BLaER1 treated with 17β-estradiol and CSF1 and Interleukin-3, amounts not matched to agents 10 nM and 100 nM (cell line): ENCODE results near the gene MTUS2.

Experiments
- H3K27ac ChIP-seq, 11 experiments: shearing (Covaris generic); formaldehyde crosslinking; 2 replicates each; pipeline ENCODE4 v1.8.1; 2022
- H3K27me3 ChIP-seq, 11 experiments: shearing (Covaris generic); formaldehyde crosslinking; 2 replicates each; pipeline ENCODE4 v1.8.1; 2022
- H3K36me3 ChIP-seq, 11 experiments: shearing (Covaris generic); formaldehyde crosslinking; 2 replicates each; pipeline ENCODE4 v1.8.1; 2022
- H3K4me1 ChIP-seq, 10 experiments: shearing (Covaris generic); formaldehyde crosslinking; 2 replicates each; pipeline ENCODE4 v1.8.1; 2022
- H3K4me2 ChIP-seq, 11 experiments: shearing (Covaris generic); formaldehyde crosslinking; 2 replicates each; pipeline ENCODE4 v1.8.1; 2022
- H3K4me3 ChIP-seq, 10 experiments: shearing (Covaris generic); formaldehyde crosslinking; 2 replicates each; pipeline ENCODE4 v1.8.1; 2022
- H3K9ac ChIP-seq, 11 experiments: shearing (Covaris generic); formaldehyde crosslinking; 2 replicates each; pipeline ENCODE4 v1.8.1; 2022
- H3K9me3 ChIP-seq, 11 experiments: shearing (Covaris generic); formaldehyde crosslinking; replicated peaks in 1 of 11; 2 replicates each; pipeline ENCODE4 v1.8.1; 2022
- H4K20me1 ChIP-seq, 11 experiments: shearing (Covaris generic); formaldehyde crosslinking; 2 replicates each; pipeline ENCODE4 v1.8.1; 2022
- Cebpa-rat ChIP-seq, 11 experiments: shearing (Covaris generic); IDR thresholded peaks; 2 replicates each; pipeline ENCODE4 v1.8.1; 2022

MTUS2 gene

GRCh38 chr13:29164116-29164515 is 344.0 kb downstream of the MTUS2 start:
- peaks cover 0 to 43% (median 12%) of the 10 kb centered on the region in 10 experiments; a peak in 11 of 20 replicates for H3K4me1 ChIP-seq
- H3K9me3 ChIP-seq = no peaks in the 10 kb centered on the region
- no peak overlapping the region for H3K27ac ChIP-seq
- H3K36me3 ChIP-seq = no peaks in the 10 kb centered on the region
- no peak overlapping the region for H3K9ac ChIP-seq
- H3K4me3 ChIP-seq = no peak overlapping the region
- H4K20me1 ChIP-seq = no peaks in the 10 kb centered on the region
- peak overlapping the region in 2 of 11 experiments; percentile 2 to 5; a peak in 1 of 22 replicates for H3K4me2 ChIP-seq
- TF ChIP-seq Cebpa-rat (IDR thresholded peaks at IDR 0.05) = no peak
- no peaks in the 10 kb centered on the region for H3K27me3 ChIP-seq

- Histone ChIP-seq H3K27ac (peak overlapping the region in 2 of 11 experiments; percentile 9 to 53; a peak in 2 of 22 replicates), H3K4me1 (peaks cover 0 to 47% (median 12%) of the 10 kb centered on the region in 10 experiments; a peak in 11 of 20 replicates), H4K20me1 (no peaks in the 10 kb centered on the region), H3K27me3 (no peaks in the 10 kb centered on the region), H3K4me2 (peak overlapping the region in 6 of 11 experiments; percentile 7 to 73 (median 61); a peak in 11 of 22 replicates), H3K36me3 (no peaks in the 10 kb centered on the region), H3K9me3 (no peaks in the 10 kb centered on the region), H3K4me3 (no peak overlapping the region), H3K9ac (no peak overlapping the region)
- no peak for TF ChIP-seq Cebpa-rat (IDR thresholded peaks at IDR 0.05)
Measured at GRCh38 chr13:29165216-29165615, 345.1 kb downstream of the MTUS2 start.

GRCh38 chr13:29165840-29166239 is 345.7 kb downstream of the MTUS2 start:
- Histone ChIP-seq H3K9me3 (no peaks in the 10 kb centered on the region), H3K4me1 (peaks cover 0 to 49% (median 14%) of the 10 kb centered on the region in 10 experiments; a peak in 11 of 20 replicates), H3K9ac (no peak overlapping the region), H3K27ac (peak overlapping the region in 3 of 11 experiments; percentile 45 to 69 (median 63); a peak in 6 of 22 replicates), H3K36me3 (no peaks in the 10 kb centered on the region), H4K20me1 (no peaks in the 10 kb centered on the region), H3K4me3 (no peak overlapping the region), H3K27me3 (no peaks in the 10 kb centered on the region), H3K4me2 (peak overlapping the region in 6 of 11 experiments; percentile 7 to 73 (median 61); a peak in 11 of 22 replicates)
- TF ChIP-seq Cebpa-rat (IDR thresholded peaks at IDR 0.05) = no peak

- Histone ChIP-seq H3K36me3 (no peaks in the 10 kb centered on the region), H3K4me2 (peak overlapping the region in 2 of 11 experiments; percentile 1 to 13; a peak in 1 of 22 replicates), H3K27ac (no peak overlapping the region), H3K4me1 (peaks cover 8 to 21% (median 11%) of the 10 kb centered on the region in 10 experiments; a peak in 19 of 20 replicates), H4K20me1 (no peaks in the 10 kb centered on the region), H3K27me3 (no peaks in the 10 kb centered on the region), H3K4me3 (no peak overlapping the region), H3K9ac (no peak overlapping the region), H3K9me3 (peaks cover 0 to 9% (median 0%) of the 10 kb centered on the region in 11 experiments; a peak in 1 of 22 replicates)
- TF ChIP-seq Cebpa-rat (IDR thresholded peaks at IDR 0.05) = no peak
Measured at GRCh38 chr13:29170436-29171082, 350.4 kb downstream of the MTUS2 start.

GRCh38 chr13:29171244-29171643 is 351.1 kb downstream of the MTUS2 start:
- no peak for TF ChIP-seq Cebpa-rat (IDR thresholded peaks at IDR 0.05)
- H3K36me3 ChIP-seq = no peaks in the 10 kb centered on the region
- H3K9me3 ChIP-seq = peaks cover 0 to 9% (median 0%) of the 10 kb centered on the region in 11 experiments; a peak in 3 of 22 replicates
- no peak overlapping the region for H3K4me3 ChIP-seq
- H3K27ac ChIP-seq = no peak overlapping the region
- H3K27me3 ChIP-seq = no peaks in the 10 kb centered on the region
- peaks cover 1 to 14% (median 11%) of the 10 kb centered on the region in 10 experiments; a peak in 19 of 20 replicates for H3K4me1 ChIP-seq
- no peaks in the 10 kb centered on the region for H4K20me1 ChIP-seq
- no peak overlapping the region for H3K4me2 ChIP-seq
- H3K9ac ChIP-seq = no peak overlapping the region

GRCh38 chr13:29174093-29174492 is 354.0 kb downstream of the MTUS2 start:
- Histone ChIP-seq H4K20me1 (no peaks in the 10 kb centered on the region), H3K27ac (no peak overlapping the region), H3K27me3 (no peaks in the 10 kb centered on the region), H3K4me1 (peaks cover 0 to 12% (median 10%) of the 10 kb centered on the region in 10 experiments; a peak in 15 of 20 replicates), H3K36me3 (no peaks in the 10 kb centered on the region), H3K9me3 (peaks cover 0 to 9% (median 4%) of the 10 kb centered on the region in 11 experiments; a peak in 6 of 22 replicates), H3K4me3 (no peak overlapping the region), H3K4me2 (peak overlapping the region in 7 of 11 experiments; percentile 19 to 67 (median 41); a peak in 11 of 22 replicates), H3K9ac (no peak overlapping the region)
- no peak for TF ChIP-seq Cebpa-rat (IDR thresholded peaks at IDR 0.05)

GRCh38 chr13:29175250-29175873 is 355.2 kb downstream of the MTUS2 start:
- Histone ChIP-seq H3K36me3 (no peaks in the 10 kb centered on the region), H3K9me3 (peaks cover 0 to 9% (median 4%) of the 10 kb centered on the region in 11 experiments; a peak in 6 of 22 replicates), H3K27me3 (no peaks in the 10 kb centered on the region), H3K4me1 (peaks cover 0 to 11% (median 7%) of the 10 kb centered on the region in 10 experiments; a peak in 14 of 20 replicates), H3K4me2 (no peak overlapping the region), H3K9ac (no peak overlapping the region), H3K27ac (no peak overlapping the region), H3K4me3 (no peak overlapping the region), H4K20me1 (no peaks in the 10 kb centered on the region)
- TF ChIP-seq Cebpa-rat (IDR thresholded peaks at IDR 0.05) = no peak

GRCh38 chr13:29180055-29180454 is 359.9 kb downstream of the MTUS2 start:
- Histone ChIP-seq H3K4me3 (no peak overlapping the region), H3K9ac (no peak overlapping the region), H4K20me1 (no peaks in the 10 kb centered on the region), H3K9me3 (peaks cover 9 to 19% (median 13%) of the 10 kb centered on the region in 11 experiments), H3K27ac (no peak overlapping the region), H3K4me2 (no peak overlapping the region), H3K36me3 (no peaks in the 10 kb centered on the region), H3K27me3 (no peaks in the 10 kb centered on the region), H3K4me1 (no peaks in the 10 kb centered on the region)
- TF ChIP-seq Cebpa-rat (IDR thresholded peaks at IDR 0.05) = no peak

- H4K20me1 ChIP-seq = no peaks in the 10 kb centered on the region
- no peaks in the 10 kb centered on the region for H3K4me1 ChIP-seq
- H3K4me2 ChIP-seq = no peak overlapping the region
- no peak overlapping the region for H3K27ac ChIP-seq
- TF ChIP-seq Cebpa-rat (IDR thresholded peaks at IDR 0.05) = no peak
- H3K4me3 ChIP-seq = no peak overlapping the region
- H3K9ac ChIP-seq = no peak overlapping the region
- peaks cover 21 to 30% (median 24%) of the 10 kb centered on the region in 11 experiments for H3K9me3 ChIP-seq
- H3K27me3 ChIP-seq = no peaks in the 10 kb centered on the region
- H3K36me3 ChIP-seq = no peaks in the 10 kb centered on the region
Measured at GRCh38 chr13:29182216-29182615, 362.1 kb downstream of the MTUS2 start.
